ENCODE measurements around the gene TNFAIP1. TPM values are rescaled to one million over a fixed set of nuclear protein-coding genes. Genes with fewer than 3 reads are reported as not detected.

The TNFAIP1 gene
- total and polyA plus RNA-seq, 2 of the 4 experiments (the other 2 are of a cell fraction), result 49.1 to 62.9 TPM

Small RNA genes lying within 50 kb of the gene (microRNA-seq; reads per million reads assigned to microRNA genes)
- gene MIR4723 (ENCODE audit: unreplicated experiment), result not detected

Other genes starting within 250 kb of the TNFAIP1 start
- gene TMEM97, start 16.6 kb upstream of the TNFAIP1 start, total RNA-seq (2012; rRNA removed), result 21.3 and 23.1 TPM in 2 replicates
- 10.4 and 12.3 TPM in 2 replicates for gene TMEM97, start 16.6 kb upstream of the TNFAIP1 start, polyA plus RNA-seq (2012; rRNA removed)
- gene IFT20, start 289 bp upstream of the TNFAIP1 start, total RNA-seq (2012; rRNA removed), result 25.5 and 37.8 TPM in 2 replicates
- 40.0 and 46.3 TPM in 2 replicates for gene IFT20, start 289 bp upstream of the TNFAIP1 start, polyA plus RNA-seq (2012; rRNA removed)
- 58.3 and 66.7 TPM in 2 replicates for gene POLDIP2, start 21.8 kb downstream of the TNFAIP1 start, total RNA-seq (2012; rRNA removed)
- 72.0 and 77.8 TPM in 2 replicates for gene POLDIP2, start 21.8 kb downstream of the TNFAIP1 start, polyA plus RNA-seq (2012; rRNA removed)
- gene SEBOX, start 29.4 kb downstream of the TNFAIP1 start, total RNA-seq (2012; rRNA removed), result not detected in 2 replicates
- not detected in 2 replicates for gene SEBOX, start 29.4 kb downstream of the TNFAIP1 start, polyA plus RNA-seq (2012; rRNA removed)
- gene VTN, start 34.5 kb downstream of the TNFAIP1 start, total RNA-seq (2012; rRNA removed), result under 0.01 and 0.18 TPM in 2 replicates
- gene VTN, start 34.5 kb downstream of the TNFAIP1 start, polyA plus RNA-seq (2012; rRNA removed), result 0.89 and 1.0 TPM in 2 replicates
- gene SARM1, start 35.9 kb downstream of the TNFAIP1 start, total RNA-seq (2012; rRNA removed), result 2.5 and 3.4 TPM in 2 replicates
- gene SARM1, start 35.9 kb downstream of the TNFAIP1 start, polyA plus RNA-seq (2012; rRNA removed), result 10.3 and 11.4 TPM in 2 replicates
- gene SLC46A1, start 70.5 kb downstream of the TNFAIP1 start, total RNA-seq (2012; rRNA removed), result 2.7 and 2.8 TPM in 2 replicates
- gene SLC46A1, start 70.5 kb downstream of the TNFAIP1 start, polyA plus RNA-seq (2012; rRNA removed), result 3.9 and 4.0 TPM in 2 replicates
- gene SLC13A2, start 137.9 kb downstream of the TNFAIP1 start, total RNA-seq (2012; rRNA removed), result not detected in 2 replicates
- not detected in 2 replicates for gene SLC13A2, start 137.9 kb downstream of the TNFAIP1 start, polyA plus RNA-seq (2012; rRNA removed)
- gene FOXN1, start 170.6 kb downstream of the TNFAIP1 start, total RNA-seq (2012; rRNA removed), result not detected in 2 replicates
- not detected in 2 replicates for gene FOXN1, start 170.6 kb downstream of the TNFAIP1 start, polyA plus RNA-seq (2012; rRNA removed)
- 21.7 and 22.4 TPM in 2 replicates for gene UNC119, start 216.9 kb downstream of the TNFAIP1 start, total RNA-seq (2012; rRNA removed)
- gene UNC119, start 216.9 kb downstream of the TNFAIP1 start, polyA plus RNA-seq (2012; rRNA removed), result 57.4 and 63.2 TPM in 2 replicates
- 27.5 and 28.7 TPM in 2 replicates for gene PIGS, start 235.8 kb downstream of the TNFAIP1 start, total RNA-seq (2012; rRNA removed)
- 77.9 and 78.9 TPM in 2 replicates for gene PIGS, start 235.8 kb downstream of the TNFAIP1 start, polyA plus RNA-seq (2012; rRNA removed)
- 46.1 and 47.0 TPM in 2 replicates for gene ALDOC, start 241.1 kb downstream of the TNFAIP1 start, total RNA-seq (2012; rRNA removed)
- 62.6 and 69.7 TPM in 2 replicates for gene ALDOC, start 241.1 kb downstream of the TNFAIP1 start, polyA plus RNA-seq (2012; rRNA removed)

Data from IMR-90 (cell line).